ENCODE measurements around the gene FMN2. TPM values are rescaled to one million over a fixed set of nuclear protein-coding genes. Genes with fewer than 3 reads are reported as not detected.

FMN2 gene
- total RNA-seq, 1 experiment from 2014 or later: 0.59 TPM

GRCh38 chr1:240170806-240171205, 79.1 kb downstream of the FMN2 start:
- no CpG with 5 or more reads among the region's 6 CpGs for WGBS (ENCODE audit: extremely low coverage, insufficient read length, low lambda C conversion rate)
- H4K5ac ChIP-seq (ENCODE audit: insufficient read length, low read depth, low read length): no peak overlapping the region
- H3K4me2 ChIP-seq (ENCODE audit: insufficient read depth, insufficient read length, low read length): no peak overlapping the region
- H3K9ac ChIP-seq (ENCODE audit: extremely low read depth, insufficient read length, low read length): no peak overlapping the region
- Mint-ChIP-seq H3K9me3 (no peaks in the 10 kb centered on the region), H3K4me1 (no peaks in the 10 kb centered on the region), H3K4me3 (no peak overlapping the region), H3K36me3 (ENCODE audit: insufficient read depth in 1 of 3, low read depth in 3 of 3) (no peaks in the 10 kb centered on the region), H3K27me3 (ENCODE audit: low read depth) (no peaks in the 10 kb centered on the region), H3K27ac (no peak overlapping the region; a peak in 1 of 7 replicates)
- H2BK120ac ChIP-seq (ENCODE audit: low read depth, low read length, poor library complexity, severe bottlenecking): no peak overlapping the region
- H4K91ac ChIP-seq (ENCODE audit: insufficient read length, low read depth, low read length): no peak overlapping the region
- H2BK5ac ChIP-seq (ENCODE audit: insufficient read length, low read length): no peak overlapping the region
- no peak overlapping the region for H2AFZ ChIP-seq (ENCODE audit: low read length)
- H2BK15ac ChIP-seq (ENCODE audit: low read depth, low read length): no peak overlapping the region
- no peak overlapping the region for H2AK5ac ChIP-seq (ENCODE audit: insufficient read length, low read length)
- no peak overlapping the region for H3K56ac ChIP-seq (ENCODE audit: insufficient read length, low read depth, low read length)
- H4K8ac ChIP-seq (replicated peaks; ENCODE audit: insufficient read length, low read depth, low read length): no peak overlapping the region
- TF ChIP-seq CTCF (conservative IDR thresholded peaks at IDR 0.05): no peak
- H3K27me3 ChIP-seq (ENCODE audit: insufficient read depth, low read length): no peaks in the 10 kb centered on the region
- H4K20me1 ChIP-seq (ENCODE audit: control insufficient read depth, insufficient read depth, insufficient read length): no peaks in the 10 kb centered on the region
- no peaks in the 10 kb centered on the region for H3K79me2 ChIP-seq (ENCODE audit: insufficient read depth, low read length)
- H3K18ac ChIP-seq (ENCODE audit: insufficient read length, low read depth, low read length): no peak overlapping the region
- no peaks in the 10 kb centered on the region for H3K23me2 ChIP-seq (ENCODE audit: insufficient read length, low read depth, low read length, poor library complexity, severe bottlenecking)
- no peaks in the 10 kb centered on the region for H3K9me3 ChIP-seq (ENCODE audit: control insufficient read depth, low read depth, low read length)
- H3K23ac ChIP-seq (ENCODE audit: insufficient read length, low read depth, low read length): no peak overlapping the region
- no peak overlapping the region for H3K27ac ChIP-seq (ENCODE audit: insufficient read length, low read depth, low read length)
- H2BK12ac ChIP-seq (ENCODE audit: insufficient read length, low read depth, low read length): no peak overlapping the region
- H3K79me1 ChIP-seq (ENCODE audit: insufficient read depth, low read depth, low read length, poor library complexity, severe bottlenecking): no peaks in the 10 kb centered on the region
- DNase-seq: no peak
- no peak overlapping the region for H3K4ac ChIP-seq (ENCODE audit: low read depth, low read length)
- H3K4me1 ChIP-seq (ENCODE audit: insufficient read depth, low read length): no peaks in the 10 kb centered on the region
- H2BK20ac ChIP-seq (ENCODE audit: low read depth, low read length, poor library complexity, severe bottlenecking): no peak overlapping the region
- H3K14ac ChIP-seq (ENCODE audit: insufficient read depth, low read length): no peak overlapping the region
- no peak overlapping the region for H3T11ph ChIP-seq (ENCODE audit: low read length)
